HEK293 (cell line): ENCODE measurements around the gene GLI1.

Experiments
- CTCF ChIA-PET: fragments of 350-600 bp; formaldehyde crosslinking; extraction: SDS; loops from one replicate; lab custom pipeline; 2021; ENCODE audit warnings: antibody characterized with exemption; lab: Yijun Ruan, JAX
- POLR2A ChIA-PET: fragments of 300-600 bp; formaldehyde crosslinking; extraction: SDS; loops from one replicate; lab custom pipeline; 2020; ENCODE audit warnings: antibody characterized with exemption, inconsistent platforms; lab: Yijun Ruan, JAX
- H3K27ac ChIP-seq: fragments of 200-500 bp; sonication (Bioruptor generic); 2 replicates; pipeline ENCODE4 v1.5.1; 2014; ENCODE audit warnings: low read depth, low read length, control low read depth, inconsistent platforms; ENCODE audit errors: extremely low read depth
- H3K36me3 ChIP-seq, 2 experiments: fragments of 200-500 bp in 1 of 2; sonication (Bioruptor generic) in 1 of 2; 1 replicate in 1 of 2; 2 replicates in 1 of 2; pipeline ENCODE4 v1.5.1; 2014 to 2017; ENCODE audit warnings: inconsistent platforms in 2 of 2, low read length in 2 of 2; ENCODE audit not compliant: control insufficient read depth in 2 of 2, insufficient read depth in 1 of 2
- H3K4me1 ChIP-seq: fragments of 200-500 bp; sonication (Bioruptor generic); 2 replicates; pipeline ENCODE4 v1.5.1; 2014; ENCODE audit warnings: mild to moderate bottlenecking, low read length, inconsistent platforms; ENCODE audit not compliant: control insufficient read depth, insufficient read depth
- H3K4me3 ChIP-seq: 2 replicates; pipeline ENCODE4 v1.5.1; 2011; ENCODE audit warnings: low read depth, mild to moderate bottlenecking, control low read depth, low read length, moderate library complexity
- H3K9me3 ChIP-seq: fragments of 200-500 bp; sonication (Bioruptor generic); 2 replicates; pipeline ENCODE4 v1.5.1; 2014; ENCODE audit warnings: low read depth, low read length, inconsistent platforms; ENCODE audit not compliant: control insufficient read depth, insufficient read depth
- FEZF1 ChIP-seq: fragments of 450-650 bp; formaldehyde crosslinking; IDR thresholded peaks from 2 replicates; pipeline ENCODE4 v1.5.1; 2016; ENCODE audit warnings: missing biosample characterization, missing genetic modification characterization
- GLIS1 ChIP-seq: fragments of 450-650 bp; formaldehyde crosslinking; IDR thresholded peaks from 2 replicates; pipeline ENCODE4 v1.5.1; 2016; ENCODE audit warnings: missing biosample characterization, missing genetic modification characterization
- HOXC10 ChIP-seq: sonication (generic); formaldehyde crosslinking; IDR thresholded peaks from 2 replicates; pipeline ENCODE4 v1.8.1; 2023; ENCODE audit warnings: mild to moderate bottlenecking, missing genetic modification reagents
- KLF10 ChIP-seq: fragments of 450-650 bp; IDR thresholded peaks from 2 replicates; pipeline ENCODE4 v1.5.1; 2018; ENCODE audit warnings: missing biosample characterization, mild to moderate bottlenecking, missing genetic modification characterization
- KLF7 ChIP-seq: fragments of 450-650 bp; formaldehyde crosslinking; IDR thresholded peaks from 2 replicates; pipeline ENCODE4 v1.5.1; 2016; ENCODE audit warnings: missing biosample characterization, missing genetic modification characterization, borderline replicate concordance
- PRDM6 ChIP-seq: fragments of 450-650 bp; formaldehyde crosslinking; IDR thresholded peaks from 2 replicates; pipeline ENCODE4 v1.5.1; 2017; ENCODE audit warnings: missing biosample characterization, missing genetic modification characterization
- SETDB1 ChIP-seq: IDR thresholded peaks from one replicate; pipeline ENCODE4 v1.6.1; 2017; ENCODE audit warnings: mild to moderate bottlenecking, low read length, moderate library complexity, mixed read lengths; ENCODE audit not compliant: insufficient read length
- ZBTB21 ChIP-seq: fragments of 450-650 bp; formaldehyde crosslinking; IDR thresholded peaks from 2 replicates; pipeline ENCODE4 v1.5.1; 2017; ENCODE audit warnings: missing biosample characterization, missing genetic modification characterization
- ZFP41 ChIP-seq: fragments of 450-650 bp; formaldehyde crosslinking; IDR thresholded peaks from 2 replicates; pipeline ENCODE4 v1.5.1; 2016; ENCODE audit warnings: missing biosample characterization, missing genetic modification characterization, borderline replicate concordance
- ZNF174 ChIP-seq: fragments of 450-650 bp; formaldehyde crosslinking; IDR thresholded peaks from 2 replicates; pipeline ENCODE4 v1.5.0; 2017; ENCODE audit warnings: missing biosample characterization, mild to moderate bottlenecking, missing genetic modification characterization
- ZNF280C ChIP-seq: fragments of 450-650 bp; formaldehyde crosslinking; IDR thresholded peaks from 2 replicates; pipeline ENCODE4 v1.5.1; 2016; ENCODE audit warnings: missing biosample characterization, missing genetic modification characterization
- ZNF311 ChIP-seq: fragments of 450-650 bp; formaldehyde crosslinking; IDR thresholded peaks from 2 replicates; pipeline ENCODE4 v1.5.1; 2017; ENCODE audit warnings: missing biosample characterization, missing genetic modification characterization, borderline replicate concordance
- ZNF394 ChIP-seq: fragments of 450-650 bp; formaldehyde crosslinking; IDR thresholded peaks from 2 replicates; pipeline ENCODE4 v1.5.1; 2016; ENCODE audit warnings: missing biosample characterization, missing genetic modification characterization, mild to moderate bottlenecking, moderate library complexity, borderline replicate concordance
- ZNF558 ChIP-seq: fragments of 450-650 bp; formaldehyde crosslinking; IDR thresholded peaks from 2 replicates; pipeline ENCODE4 v1.5.1; 2016; ENCODE audit warnings: missing biosample characterization, missing genetic modification characterization
- ZNF624 ChIP-seq: fragments of 450-650 bp; formaldehyde crosslinking; IDR thresholded peaks from 2 replicates; pipeline ENCODE4 v1.5.1; 2017; ENCODE audit warnings: missing biosample characterization, missing genetic modification characterization
- ZNF629 ChIP-seq: fragments of 450-650 bp; formaldehyde crosslinking; IDR thresholded peaks from 2 replicates; pipeline ENCODE4 v1.5.1; 2017; ENCODE audit warnings: missing biosample characterization, missing genetic modification characterization
- ZNF664 ChIP-seq: fragments of 450-650 bp; formaldehyde crosslinking; IDR thresholded peaks from 2 replicates; pipeline ENCODE4 v1.5.1; 2016; ENCODE audit warnings: missing biosample characterization, missing genetic modification characterization
- ZNF692 ChIP-seq: fragments of 450-650 bp; formaldehyde crosslinking; IDR thresholded peaks from 2 replicates; pipeline ENCODE4 v1.5.1; 2016; ENCODE audit warnings: missing biosample characterization, missing genetic modification characterization
- ZSCAN23 ChIP-seq: fragments of 450-650 bp; formaldehyde crosslinking; IDR thresholded peaks from 2 replicates; pipeline ENCODE4 v1.5.1; 2016; ENCODE audit warnings: missing biosample characterization, missing genetic modification characterization
- TF ChIP-seq, protein P1 (sequence below): fragments of 450-650 bp; formaldehyde crosslinking; IDR thresholded peaks from 2 replicates; pipeline ENCODE4 v1.5.1; 2016; ENCODE audit warnings: missing biosample characterization, missing genetic modification characterization
- TF ChIP-seq, protein P2 (sequence below): fragments of 450-650 bp; formaldehyde crosslinking; IDR thresholded peaks from 2 replicates; pipeline ENCODE4 v1.5.1; 2016; ENCODE audit warnings: missing biosample characterization, missing genetic modification characterization
- TF ChIP-seq, protein P3 (sequence below): fragments of 450-650 bp; formaldehyde crosslinking; IDR thresholded peaks from 2 replicates; pipeline ENCODE4 v1.5.1; 2017; ENCODE audit warnings: missing biosample characterization, missing genetic modification characterization

The GLI1 gene

GRCh38 chr12:57477710-57478681, 18.4 kb downstream of the GLI1 start:
- no peak overlapping the region for H3K27ac ChIP-seq
- H3K4me3 ChIP-seq = no peak overlapping the region
- H3K9me3 ChIP-seq = no peaks in the 10 kb centered on the region
- ChIA-PET POLR2A (interaction anchor here (0.5 kb wide), 1 partner anchor 16 kb away, joined by 3 read pairs; no protein-coding TSS in a partner anchor), CTCF (interaction anchor here (0.6 to 1.7 kb wide), 5 partner anchors 16 to 264 kb away, joined by 3 to 4 read pairs (median 4); partner anchors contain the start of genes GLI1 and INHBE)
- no peaks in the 10 kb centered on the region for H3K36me3 ChIP-seq
- H3K4me1 ChIP-seq = no peaks in the 10 kb centered on the region
- TF ChIP-seq ZNF280C (tag by site-specific recombination) (no peak), HOXC10 (no peak), ZNF174 (tag by site-specific recombination) (no peak), PRDM6 (tag by site-specific recombination) (no peak), ZNF629 (tag by site-specific recombination) (peak; percentile 51; the same call in 1 of the 2 replicates), GLIS1 (tag by site-specific recombination) (no peak), KLF7 (no peak), FEZF1 (tag by site-specific recombination) (no peak), KLF10 (tag by site-specific recombination) (no peak), ZNF558 (no peak), ZNF664 (tag by site-specific recombination) (no peak), ZFP41 (tag by site-specific recombination) (no peak), ZNF692 (tag by site-specific recombination) (no peak), SETDB1 (no peak), ZBTB21 (peak; percentile 26; the same call in 1 of the 2 replicates), ZNF311 (tag by site-specific recombination) (no peak), ZSCAN23 (tag by site-specific recombination) (no peak), ZNF394 (no peak), ZNF624 (tag by site-specific recombination) (no peak)
- TF ChIP-seq, protein P1, sequence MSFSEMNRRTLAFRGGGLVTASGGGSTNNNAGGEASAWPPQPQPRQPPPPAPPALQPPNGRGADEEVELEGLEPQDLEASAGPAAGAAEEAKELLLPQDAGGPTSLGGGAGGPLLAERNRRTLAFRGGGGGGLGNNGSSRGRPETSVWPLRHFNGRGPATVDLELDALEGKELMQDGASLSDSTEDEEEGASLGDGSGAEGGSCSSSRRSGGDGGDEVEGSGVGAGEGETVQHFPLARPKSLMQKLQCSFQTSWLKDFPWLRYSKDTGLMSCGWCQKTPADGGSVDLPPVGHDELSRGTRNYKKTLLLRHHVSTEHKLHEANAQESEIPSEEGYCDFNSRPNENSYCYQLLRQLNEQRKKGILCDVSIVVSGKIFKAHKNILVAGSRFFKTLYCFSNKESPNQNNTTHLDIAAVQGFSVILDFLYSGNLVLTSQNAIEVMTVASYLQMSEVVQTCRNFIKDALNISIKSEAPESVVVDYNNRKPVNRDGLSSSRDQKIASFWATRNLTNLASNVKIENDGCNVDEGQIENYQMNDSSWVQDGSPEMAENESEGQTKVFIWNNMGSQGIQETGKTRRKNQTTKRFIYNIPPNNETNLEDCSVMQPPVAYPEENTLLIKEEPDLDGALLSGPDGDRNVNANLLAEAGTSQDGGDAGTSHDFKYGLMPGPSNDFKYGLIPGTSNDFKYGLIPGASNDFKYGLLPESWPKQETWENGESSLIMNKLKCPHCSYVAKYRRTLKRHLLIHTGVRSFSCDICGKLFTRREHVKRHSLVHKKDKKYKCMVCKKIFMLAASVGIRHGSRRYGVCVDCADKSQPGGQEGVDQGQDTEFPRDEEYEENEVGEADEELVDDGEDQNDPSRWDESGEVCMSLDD (tag by site-specific recombination) = no peak
- TF ChIP-seq, protein P2, sequence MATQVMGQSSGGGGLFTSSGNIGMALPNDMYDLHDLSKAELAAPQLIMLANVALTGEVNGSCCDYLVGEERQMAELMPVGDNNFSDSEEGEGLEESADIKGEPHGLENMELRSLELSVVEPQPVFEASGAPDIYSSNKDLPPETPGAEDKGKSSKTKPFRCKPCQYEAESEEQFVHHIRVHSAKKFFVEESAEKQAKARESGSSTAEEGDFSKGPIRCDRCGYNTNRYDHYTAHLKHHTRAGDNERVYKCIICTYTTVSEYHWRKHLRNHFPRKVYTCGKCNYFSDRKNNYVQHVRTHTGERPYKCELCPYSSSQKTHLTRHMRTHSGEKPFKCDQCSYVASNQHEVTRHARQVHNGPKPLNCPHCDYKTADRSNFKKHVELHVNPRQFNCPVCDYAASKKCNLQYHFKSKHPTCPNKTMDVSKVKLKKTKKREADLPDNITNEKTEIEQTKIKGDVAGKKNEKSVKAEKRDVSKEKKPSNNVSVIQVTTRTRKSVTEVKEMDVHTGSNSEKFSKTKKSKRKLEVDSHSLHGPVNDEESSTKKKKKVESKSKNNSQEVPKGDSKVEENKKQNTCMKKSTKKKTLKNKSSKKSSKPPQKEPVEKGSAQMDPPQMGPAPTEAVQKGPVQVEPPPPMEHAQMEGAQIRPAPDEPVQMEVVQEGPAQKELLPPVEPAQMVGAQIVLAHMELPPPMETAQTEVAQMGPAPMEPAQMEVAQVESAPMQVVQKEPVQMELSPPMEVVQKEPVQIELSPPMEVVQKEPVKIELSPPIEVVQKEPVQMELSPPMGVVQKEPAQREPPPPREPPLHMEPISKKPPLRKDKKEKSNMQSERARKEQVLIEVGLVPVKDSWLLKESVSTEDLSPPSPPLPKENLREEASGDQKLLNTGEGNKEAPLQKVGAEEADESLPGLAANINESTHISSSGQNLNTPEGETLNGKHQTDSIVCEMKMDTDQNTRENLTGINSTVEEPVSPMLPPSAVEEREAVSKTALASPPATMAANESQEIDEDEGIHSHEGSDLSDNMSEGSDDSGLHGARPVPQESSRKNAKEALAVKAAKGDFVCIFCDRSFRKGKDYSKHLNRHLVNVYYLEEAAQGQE (tag by site-specific recombination) = no peak
- TF ChIP-seq, protein P3, sequence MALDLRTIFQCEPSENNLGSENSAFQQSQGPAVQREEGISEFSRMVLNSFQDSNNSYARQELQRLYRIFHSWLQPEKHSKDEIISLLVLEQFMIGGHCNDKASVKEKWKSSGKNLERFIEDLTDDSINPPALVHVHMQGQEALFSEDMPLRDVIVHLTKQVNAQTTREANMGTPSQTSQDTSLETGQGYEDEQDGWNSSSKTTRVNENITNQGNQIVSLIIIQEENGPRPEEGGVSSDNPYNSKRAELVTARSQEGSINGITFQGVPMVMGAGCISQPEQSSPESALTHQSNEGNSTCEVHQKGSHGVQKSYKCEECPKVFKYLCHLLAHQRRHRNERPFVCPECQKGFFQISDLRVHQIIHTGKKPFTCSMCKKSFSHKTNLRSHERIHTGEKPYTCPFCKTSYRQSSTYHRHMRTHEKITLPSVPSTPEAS = no peak
